HepG2 (cell line): ENCODE data around the gene SNRPD3. TPM values are rescaled to one million over a fixed set of nuclear protein-coding genes. Genes with fewer than 3 reads are reported as not detected.

Source experiments
- BCL6 ChIP-seq: IDR thresholded peaks from 2 replicates; pipeline ENCODE4 v1.6.1; 2016; ENCODE audit warnings: missing genetic modification reagents, missing compliant biosample characterization
- EEA1 ChIP-seq: sonication (generic); formaldehyde crosslinking; IDR thresholded peaks from 2 replicates; pipeline ENCODE4 v1.5.1; 2020; ENCODE audit warnings: mild to moderate bottlenecking, missing genetic modification reagents, borderline replicate concordance
- ETV5 ChIP-seq: IDR thresholded peaks from 2 replicates; pipeline ENCODE4 v1.6.1; 2018; ENCODE audit warnings: missing biosample characterization, missing genetic modification reagents, inconsistent platforms, borderline replicate concordance
- FOXA3 ChIP-seq: IDR thresholded peaks from 2 replicates; pipeline ENCODE4 v1.6.1; 2016; ENCODE audit warnings: missing genetic modification reagents, missing compliant biosample characterization
- HOXA9 ChIP-seq: sonication (generic); formaldehyde crosslinking; IDR thresholded peaks from 2 replicates; pipeline ENCODE4 v1.8.1; 2022; ENCODE audit warnings: missing genetic modification reagents, mild to moderate bottlenecking, moderate library complexity, borderline replicate concordance
- JUN ChIP-seq: sonication (generic); formaldehyde crosslinking; IDR thresholded peaks from 2 replicates; pipeline ENCODE4 v1.4.0; 2020; ENCODE audit warnings: mild to moderate bottlenecking, missing genetic modification reagents
- LCORL ChIP-seq, 2 experiments: fragments of 450-650 bp in 1 of 2; sonication (generic) in 1 of 2; formaldehyde crosslinking in 1 of 2; IDR thresholded peaks; 2 replicates each; pipeline versions ENCODE4 v1.5.0 to v1.6.1; 2017 to 2020; ENCODE audit warnings: antibody characterized with exemption in 1 of 2, missing genetic modification reagents in 1 of 2
- RNF2 ChIP-seq: fragments of 450-650 bp; conservative IDR thresholded peaks from 2 replicates; pipeline ENCODE4 v1.6.1; 2016; ENCODE audit warnings: low read depth
- SMAD9 ChIP-seq: sonication (generic); formaldehyde crosslinking; IDR thresholded peaks from 2 replicates; pipeline ENCODE4 v1.5.1; 2020; ENCODE audit warnings: mild to moderate bottlenecking, missing genetic modification reagents
- SOX13 ChIP-seq, 3 experiments: fragments of 450-650 bp in 1 of 3; sonication (generic) in 1 of 3; formaldehyde crosslinking in 1 of 3; IDR thresholded peaks in 2 of 3; conservative IDR thresholded peaks in 1 of 3; 2 replicates each; pipeline versions ENCODE4 v1.5.0 to v1.6.1; 2016 to 2020; ENCODE audit warnings: antibody characterized with exemption in 1 of 3, mild to moderate bottlenecking in 1 of 3, missing compliant biosample characterization in 1 of 3, missing genetic modification reagents in 1 of 3, moderate library complexity in 1 of 3
- SP2 ChIP-seq: sonication (generic); formaldehyde crosslinking; IDR thresholded peaks from 2 replicates; pipeline ENCODE4 v1.5.1; 2020; ENCODE audit warnings: mild to moderate bottlenecking, missing genetic modification reagents
- SSRP1 ChIP-seq: IDR thresholded peaks from 2 replicates; pipeline ENCODE4 v1.6.1; 2016; ENCODE audit warnings: control low read depth
- ZNF350 ChIP-seq: sonication (generic); formaldehyde crosslinking; IDR thresholded peaks from 2 replicates; pipeline ENCODE4 v1.4.0; 2020; ENCODE audit warnings: mild to moderate bottlenecking, low read depth, missing genetic modification reagents, borderline replicate concordance
- ZNF431 ChIP-seq: sonication (generic); formaldehyde crosslinking; IDR thresholded peaks from 2 replicates; pipeline ENCODE4 v1.9.0; 2022; ENCODE audit warnings: missing genetic modification reagents, low read depth, mild to moderate bottlenecking, borderline replicate concordance
- ZNF598 ChIP-seq: sonication (generic); formaldehyde crosslinking; IDR thresholded peaks from 2 replicates; pipeline ENCODE4 v1.5.1; 2020; ENCODE audit warnings: mild to moderate bottlenecking, missing genetic modification reagents, borderline replicate concordance
- ZNF670 ChIP-seq: sonication (generic); formaldehyde crosslinking; IDR thresholded peaks from 2 replicates; pipeline ENCODE4 v1.8.0; 2022; ENCODE audit warnings: mild to moderate bottlenecking, missing genetic modification reagents, borderline replicate concordance
- ZNF749 ChIP-seq: sonication (generic); formaldehyde crosslinking; IDR thresholded peaks from 2 replicates; pipeline ENCODE4 v1.8.0; 2022; ENCODE audit warnings: mild to moderate bottlenecking, missing genetic modification reagents, moderate library complexity, borderline replicate concordance
- ZSCAN31 ChIP-seq: sonication (generic); formaldehyde crosslinking; IDR thresholded peaks from 2 replicates; pipeline ENCODE4 v1.5.0; 2020; ENCODE audit warnings: low read depth, mild to moderate bottlenecking, missing genetic modification reagents
- polyA plus RNA-seq, 8 experiments: library from polyadenylated mRNA; depleted of rRNA in 3 of 8; stranded (reverse) in 7 of 8; unstranded in 1 of 8; fragments of >200 nt; fragmentation: Illumina TruSeq in 4 of 8; extraction: Trizol in 4 of 8; gene quantifications; 2 replicates each; pipeline versions ENCODE4 v1.2.1 to v1.2.3, GENCODE V29; 2011 to 2016; ENCODE audit warnings: low read depth in 4 of 8, missing spikeins in 1 of 8, mixed read lengths in 1 of 8; ENCODE audit not compliant: insufficient read depth in 1 of 8
- total RNA-seq, 5 experiments: library from RNA; depleted of rRNA; stranded (reverse); fragments of >200 nt; fragmentation: Illumina TruSeq; extraction: Trizol; gene quantifications; 2 replicates each; pipeline ENCODE4 v1.2.3, GENCODE V29; 2016; ENCODE audit warnings: low read depth in 1 of 5
- TF ChIP-seq, protein P1 (sequence below): sonication (generic); formaldehyde crosslinking; IDR thresholded peaks from 2 replicates; pipeline ENCODE4 v1.4.0; 2020; ENCODE audit warnings: missing genetic modification reagents, borderline replicate concordance
- TF ChIP-seq, protein P2 (sequence below): sonication (generic); formaldehyde crosslinking; IDR thresholded peaks from 2 replicates; pipeline ENCODE4 v1.4.0; 2020; ENCODE audit warnings: mild to moderate bottlenecking, missing genetic modification reagents, borderline replicate concordance
- TF ChIP-seq, protein P3 (sequence below): sonication (generic); formaldehyde crosslinking; IDR thresholded peaks from 2 replicates; pipeline ENCODE4 v1.4.0; 2020; ENCODE audit warnings: low read depth, mild to moderate bottlenecking, missing genetic modification reagents

Gene SNRPD3
- total and polyA plus RNA-seq, 2 of the 13 experiments (the other 11 are each of a cell fraction or from before 2014, with no cell fraction given) = 110 to 209 TPM

DNA sequence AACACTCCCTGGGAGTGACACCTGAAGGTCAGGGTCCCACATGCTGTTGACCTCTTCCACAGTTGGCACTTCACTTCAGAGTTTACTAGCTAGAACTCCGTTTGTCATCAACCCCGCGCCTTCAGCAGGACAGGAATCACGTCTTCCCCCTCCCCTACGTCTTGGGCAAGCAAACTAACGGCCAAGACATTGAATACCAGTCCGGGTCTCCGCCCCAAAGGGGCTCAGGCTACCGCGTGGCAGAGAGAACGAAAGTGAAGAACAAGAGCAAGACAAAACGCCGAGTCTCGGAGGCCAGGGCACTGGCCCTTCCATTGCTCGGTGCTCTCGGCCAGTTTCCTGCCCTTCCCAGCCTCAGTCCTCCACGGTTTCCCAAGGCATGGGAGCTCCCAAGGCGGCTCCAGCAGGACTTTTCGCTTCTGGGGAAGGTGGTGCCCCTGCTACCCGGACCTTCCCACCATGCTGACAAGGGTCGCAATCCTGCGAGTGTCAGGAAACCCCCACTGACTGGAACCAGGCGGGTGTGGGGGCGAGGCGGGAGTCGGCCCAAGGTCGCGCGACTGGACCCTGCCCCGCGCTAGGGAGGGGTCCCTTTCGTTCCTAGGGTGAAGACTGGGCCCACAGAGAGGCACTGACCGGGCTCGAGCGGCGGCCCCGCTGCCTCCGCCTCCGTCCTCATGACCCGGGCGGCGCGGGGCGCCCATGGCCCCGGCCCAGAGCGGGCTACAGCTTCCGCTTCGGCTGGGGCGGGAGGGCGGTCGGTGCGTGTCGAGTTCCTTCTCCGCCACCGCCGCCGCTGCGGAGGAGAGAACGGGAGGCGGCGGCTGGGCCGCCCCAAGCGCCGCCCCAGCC, 1.3 kb upstream of the SNRPD3 start, which contains the start of gene GUCD1 (continued):
- TF ChIP-seq, protein P1, sequence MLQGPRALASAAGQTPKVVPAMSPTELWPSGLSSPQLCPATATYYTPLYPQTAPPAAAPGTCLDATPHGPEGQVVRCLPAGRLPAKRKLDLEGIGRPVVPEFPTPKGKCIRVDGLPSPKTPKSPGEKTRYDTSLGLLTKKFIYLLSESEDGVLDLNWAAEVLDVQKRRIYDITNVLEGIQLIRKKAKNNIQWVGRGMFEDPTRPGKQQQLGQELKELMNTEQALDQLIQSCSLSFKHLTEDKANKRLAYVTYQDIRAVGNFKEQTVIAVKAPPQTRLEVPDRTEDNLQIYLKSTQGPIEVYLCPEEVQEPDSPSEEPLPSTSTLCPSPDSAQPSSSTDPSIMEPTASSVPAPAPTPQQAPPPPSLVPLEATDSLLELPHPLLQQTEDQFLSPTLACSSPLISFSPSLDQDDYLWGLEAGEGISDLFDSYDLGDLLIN (CRISPR knock-in tag) = no peak
- TF ChIP-seq SSRP1 (no peak), EEA1 (CRISPR knock-in tag) (peak; percentile 79; the same call in 1 of the 2 replicates), ZNF670 (CRISPR knock-in tag) (0 out of 2 replicates have a peak, but pooled peaks have one; percentile 0), HOXA9 (CRISPR knock-in tag) (no peak), ZSCAN31 (CRISPR knock-in tag) (peak; percentile 30; the same call in 1 of the 2 replicates), BCL6 (peak; percentile 19; the same call in 1 of the 2 replicates), SMAD9 (CRISPR knock-in tag) (no peak), JUN (CRISPR knock-in tag) (no peak), ZNF350 (peak; percentile 19; the same call in 1 of the 2 replicates), SP2 (CRISPR knock-in tag) (no peak), RNF2 (no peak), LCORL (IDR thresholded peaks at IDR 0.05) (no peak), LCORL (CRISPR knock-in tag; IDR thresholded peaks at IDR 0.05) (peak; percentile 20), ETV5 (peak; percentile 54), ZNF431 (CRISPR knock-in tag) (no peak), ZNF598 (no peak), FOXA3 (CRISPR knock-in tag) (peak; percentile 35), SOX13 (IDR thresholded peaks at IDR 0.05) (no peak), SOX13 (CRISPR knock-in tag; conservative IDR thresholded peaks at IDR 0.05 in 1 of 2, IDR thresholded peaks at IDR 0.05 in 1 of 2) (0 out of 4 replicates have a peak, but pooled peaks of 1 of the 2 experiments have one; percentile 23), ZNF749 (CRISPR knock-in tag) (no peak)
- TF ChIP-seq, protein P2, sequence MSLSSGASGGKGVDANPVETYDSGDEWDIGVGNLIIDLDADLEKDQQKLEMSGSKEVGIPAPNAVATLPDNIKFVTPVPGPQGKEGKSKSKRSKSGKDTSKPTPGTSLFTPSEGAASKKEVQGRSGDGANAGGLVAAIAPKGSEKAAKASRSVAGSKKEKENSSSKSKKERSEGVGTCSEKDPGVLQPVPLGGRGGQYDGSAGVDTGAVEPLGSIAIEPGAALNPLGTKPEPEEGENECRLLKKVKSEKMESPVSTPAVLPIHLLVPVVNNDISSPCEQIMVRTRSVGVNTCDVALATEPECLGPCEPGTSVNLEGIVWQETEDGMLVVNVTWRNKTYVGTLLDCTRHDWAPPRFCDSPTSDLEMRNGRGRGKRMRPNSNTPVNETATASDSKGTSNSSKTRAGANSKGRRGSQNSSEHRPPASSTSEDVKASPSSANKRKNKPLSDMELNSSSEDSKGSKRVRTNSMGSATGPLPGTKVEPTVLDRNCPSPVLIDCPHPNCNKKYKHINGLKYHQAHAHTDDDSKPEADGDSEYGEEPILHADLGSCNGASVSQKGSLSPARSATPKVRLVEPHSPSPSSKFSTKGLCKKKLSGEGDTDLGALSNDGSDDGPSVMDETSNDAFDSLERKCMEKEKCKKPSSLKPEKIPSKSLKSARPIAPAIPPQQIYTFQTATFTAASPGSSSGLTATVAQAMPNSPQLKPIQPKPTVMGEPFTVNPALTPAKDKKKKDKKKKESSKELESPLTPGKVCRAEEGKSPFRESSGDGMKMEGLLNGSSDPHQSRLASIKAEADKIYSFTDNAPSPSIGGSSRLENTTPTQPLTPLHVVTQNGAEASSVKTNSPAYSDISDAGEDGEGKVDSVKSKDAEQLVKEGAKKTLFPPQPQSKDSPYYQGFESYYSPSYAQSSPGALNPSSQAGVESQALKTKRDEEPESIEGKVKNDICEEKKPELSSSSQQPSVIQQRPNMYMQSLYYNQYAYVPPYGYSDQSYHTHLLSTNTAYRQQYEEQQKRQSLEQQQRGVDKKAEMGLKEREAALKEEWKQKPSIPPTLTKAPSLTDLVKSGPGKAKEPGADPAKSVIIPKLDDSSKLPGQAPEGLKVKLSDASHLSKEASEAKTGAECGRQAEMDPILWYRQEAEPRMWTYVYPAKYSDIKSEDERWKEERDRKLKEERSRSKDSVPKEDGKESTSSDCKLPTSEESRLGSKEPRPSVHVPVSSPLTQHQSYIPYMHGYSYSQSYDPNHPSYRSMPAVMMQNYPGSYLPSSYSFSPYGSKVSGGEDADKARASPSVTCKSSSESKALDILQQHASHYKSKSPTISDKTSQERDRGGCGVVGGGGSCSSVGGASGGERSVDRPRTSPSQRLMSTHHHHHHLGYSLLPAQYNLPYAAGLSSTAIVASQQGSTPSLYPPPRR (CRISPR knock-in tag) = 0 out of 2 replicates have a peak, but pooled peaks have one; percentile 42
- TF ChIP-seq, protein P3, sequence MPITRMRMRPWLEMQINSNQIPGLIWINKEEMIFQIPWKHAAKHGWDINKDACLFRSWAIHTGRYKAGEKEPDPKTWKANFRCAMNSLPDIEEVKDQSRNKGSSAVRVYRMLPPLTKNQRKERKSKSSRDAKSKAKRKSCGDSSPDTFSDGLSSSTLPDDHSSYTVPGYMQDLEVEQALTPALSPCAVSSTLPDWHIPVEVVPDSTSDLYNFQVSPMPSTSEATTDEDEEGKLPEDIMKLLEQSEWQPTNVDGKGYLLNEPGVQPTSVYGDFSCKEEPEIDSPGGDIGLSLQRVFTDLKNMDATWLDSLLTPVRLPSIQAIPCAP (CRISPR knock-in tag) = 0 out of 2 replicates have a peak, but pooled peaks have one; percentile 3
